ENCODE results near the gene PLA2G2D.

PLA2G2D gene

DNA sequence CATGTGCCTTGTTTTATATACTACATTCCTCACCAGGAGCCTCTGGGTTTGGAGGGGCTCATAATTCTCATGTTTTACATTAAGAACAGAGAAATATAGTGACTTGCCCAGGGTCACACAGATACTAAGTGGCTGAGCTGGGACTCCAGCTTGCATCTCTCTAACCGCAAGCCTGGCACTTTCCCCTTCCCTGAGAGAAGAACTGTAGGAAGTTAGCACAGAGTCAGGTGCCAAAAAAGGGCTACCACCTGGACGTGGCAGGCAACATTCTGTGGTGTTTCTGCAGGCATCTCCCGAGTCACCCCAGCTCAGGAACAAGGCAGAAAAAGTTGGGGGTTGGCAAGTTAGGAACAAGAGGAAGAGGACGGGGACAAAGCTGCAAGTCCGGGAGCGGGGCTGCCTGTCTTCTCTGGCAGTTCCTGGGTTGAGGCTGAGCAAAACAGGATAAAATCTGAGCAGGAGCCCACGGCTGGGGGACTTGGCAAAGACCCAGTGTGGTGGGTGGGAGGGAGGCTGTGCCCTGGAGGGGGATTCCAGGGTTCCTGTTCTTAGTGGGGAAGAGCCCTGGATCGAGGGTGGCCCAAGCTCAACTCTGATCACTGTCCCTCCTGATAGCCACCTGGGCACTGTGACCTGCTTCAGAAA, 39.6 kb downstream of the PLA2G2D start:
- TF ChIP-seq, protein P1, sequence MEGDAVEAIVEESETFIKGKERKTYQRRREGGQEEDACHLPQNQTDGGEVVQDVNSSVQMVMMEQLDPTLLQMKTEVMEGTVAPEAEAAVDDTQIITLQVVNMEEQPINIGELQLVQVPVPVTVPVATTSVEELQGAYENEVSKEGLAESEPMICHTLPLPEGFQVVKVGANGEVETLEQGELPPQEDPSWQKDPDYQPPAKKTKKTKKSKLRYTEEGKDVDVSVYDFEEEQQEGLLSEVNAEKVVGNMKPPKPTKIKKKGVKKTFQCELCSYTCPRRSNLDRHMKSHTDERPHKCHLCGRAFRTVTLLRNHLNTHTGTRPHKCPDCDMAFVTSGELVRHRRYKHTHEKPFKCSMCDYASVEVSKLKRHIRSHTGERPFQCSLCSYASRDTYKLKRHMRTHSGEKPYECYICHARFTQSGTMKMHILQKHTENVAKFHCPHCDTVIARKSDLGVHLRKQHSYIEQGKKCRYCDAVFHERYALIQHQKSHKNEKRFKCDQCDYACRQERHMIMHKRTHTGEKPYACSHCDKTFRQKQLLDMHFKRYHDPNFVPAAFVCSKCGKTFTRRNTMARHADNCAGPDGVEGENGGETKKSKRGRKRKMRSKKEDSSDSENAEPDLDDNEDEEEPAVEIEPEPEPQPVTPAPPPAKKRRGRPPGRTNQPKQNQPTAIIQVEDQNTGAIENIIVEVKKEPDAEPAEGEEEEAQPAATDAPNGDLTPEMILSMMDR (conservative IDR thresholded peaks at IDR 0.05; ENCODE audit: low read length), result no peak
- no peak for DNase-seq (ENCODE audit: low read depth)
- H3K4me3 ChIP-seq (ENCODE audit: low read length), result no peak overlapping the region

DNA sequence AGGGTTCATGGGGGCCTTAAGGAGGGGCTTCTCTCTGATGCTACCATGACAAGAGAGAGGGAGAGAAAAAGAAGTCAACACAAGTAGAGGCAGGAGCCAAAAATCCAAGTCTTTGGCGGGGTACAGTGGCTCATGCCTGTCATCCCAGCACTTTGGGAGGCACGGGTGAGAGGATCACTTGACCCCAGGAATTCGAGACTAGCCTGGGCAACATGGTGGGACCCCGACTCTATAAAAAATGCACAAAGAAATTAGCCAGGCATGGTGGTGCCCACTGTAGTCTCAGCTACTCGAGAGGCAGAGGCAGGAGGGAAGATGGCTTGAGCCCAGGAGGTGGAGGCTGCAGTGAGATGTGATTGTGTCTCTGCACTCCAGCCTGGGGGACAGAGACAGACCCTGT, 40.6 kb downstream of the PLA2G2D start:
- H3K4me3 ChIP-seq (ENCODE audit: low read length), result no peak overlapping the region
- TF ChIP-seq, protein P1 (conservative IDR thresholded peaks at IDR 0.05; ENCODE audit: low read length), result no peak
- DNase-seq (ENCODE audit: low read depth), result no peak

DNA sequence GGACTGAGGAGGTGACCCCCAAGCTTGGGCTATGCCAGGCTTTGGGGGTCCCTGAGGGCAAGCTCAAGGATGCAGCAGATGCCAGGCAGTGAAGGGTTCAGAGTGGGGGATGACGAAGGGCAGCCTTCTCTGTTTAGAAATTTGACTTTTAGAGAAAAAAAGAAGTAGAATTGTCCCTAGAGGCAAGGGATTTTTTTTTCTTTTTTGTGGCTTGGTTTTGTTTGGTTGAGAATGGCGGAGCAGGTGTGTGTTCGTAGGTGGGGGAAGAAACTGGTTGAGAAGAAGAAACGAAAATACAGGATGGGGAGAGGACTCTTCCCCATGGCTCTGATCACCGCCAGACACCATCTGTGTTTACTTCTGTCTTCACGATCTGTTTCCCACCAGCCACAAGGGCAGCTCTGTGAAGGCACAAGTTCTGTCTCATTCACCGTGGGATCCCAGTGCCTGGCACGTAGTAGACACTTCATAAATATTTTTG, 41.1 kb downstream of the PLA2G2D start:
- no peak for DNase-seq (ENCODE audit: low read depth)
- TF ChIP-seq, protein P1 (conservative IDR thresholded peaks at IDR 0.05; ENCODE audit: low read length), result no peak
- no peak overlapping the region for H3K4me3 ChIP-seq (ENCODE audit: low read length)

DNA sequence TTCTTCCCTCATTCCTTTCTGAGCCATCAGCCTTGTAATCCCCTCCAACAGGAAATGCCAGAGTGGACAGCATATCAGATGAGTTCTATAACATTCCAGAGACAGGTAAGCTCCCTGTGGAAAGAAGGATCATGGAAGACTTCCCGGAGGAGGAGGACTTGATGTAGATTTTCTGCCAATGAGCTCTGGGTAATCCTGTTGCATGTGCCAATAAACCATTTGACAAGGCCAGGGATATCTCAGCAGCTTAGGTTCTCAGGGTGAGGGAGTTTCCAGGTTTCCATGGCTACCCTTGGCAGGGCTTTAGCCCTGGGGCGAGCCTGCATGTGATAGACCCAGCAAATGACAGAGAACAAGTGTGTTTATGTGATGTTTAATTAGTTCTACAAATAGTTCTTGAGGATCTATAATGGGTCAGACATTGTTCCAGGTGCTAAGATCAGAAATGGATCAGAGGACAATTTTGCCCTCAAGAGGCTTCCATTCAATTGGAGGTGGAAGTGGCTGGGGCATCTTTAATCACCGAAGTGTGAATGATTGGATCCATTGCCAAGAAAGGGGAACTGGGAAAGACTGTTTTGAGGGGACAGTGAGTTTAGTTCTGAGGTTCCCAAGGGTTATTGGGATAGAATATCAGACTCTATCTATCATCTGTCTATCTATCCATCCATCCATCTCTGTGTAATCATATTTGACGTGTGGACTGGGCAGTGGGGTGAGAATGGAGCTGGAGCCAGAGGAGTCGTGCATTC, 42.5 kb downstream of the PLA2G2D start:
- DNase-seq (ENCODE audit: low read depth), result no peak
- H3K4me3 ChIP-seq (ENCODE audit: low read length), result no peak overlapping the region
- TF ChIP-seq, protein P1 (conservative IDR thresholded peaks at IDR 0.05; ENCODE audit: low read length), result no peak

DNA sequence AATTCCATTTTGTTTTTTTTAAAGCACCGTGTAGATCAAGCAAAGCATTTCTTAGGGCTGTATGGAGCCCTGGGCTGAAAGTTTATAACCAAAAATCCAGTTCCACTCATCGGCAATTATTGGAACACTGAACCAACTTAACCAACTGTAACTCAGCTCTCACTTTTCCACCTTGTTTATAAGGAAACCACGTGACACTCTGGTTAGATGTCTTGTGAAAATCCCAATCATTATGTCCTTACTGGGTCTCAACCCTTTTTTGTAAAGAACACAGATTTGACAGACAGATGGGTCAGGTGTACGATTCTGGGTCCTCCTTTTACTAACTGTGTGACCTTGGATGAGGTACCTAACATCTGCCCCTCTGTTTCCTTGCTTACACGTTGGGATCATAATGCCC, 43.1 kb downstream of the PLA2G2D start:
- DNase-seq (ENCODE audit: low read depth), result no peak
- H3K4me3 ChIP-seq (ENCODE audit: low read length), result no peak overlapping the region
- TF ChIP-seq, protein P1 (conservative IDR thresholded peaks at IDR 0.05; ENCODE audit: low read length), result no peak

DNA sequence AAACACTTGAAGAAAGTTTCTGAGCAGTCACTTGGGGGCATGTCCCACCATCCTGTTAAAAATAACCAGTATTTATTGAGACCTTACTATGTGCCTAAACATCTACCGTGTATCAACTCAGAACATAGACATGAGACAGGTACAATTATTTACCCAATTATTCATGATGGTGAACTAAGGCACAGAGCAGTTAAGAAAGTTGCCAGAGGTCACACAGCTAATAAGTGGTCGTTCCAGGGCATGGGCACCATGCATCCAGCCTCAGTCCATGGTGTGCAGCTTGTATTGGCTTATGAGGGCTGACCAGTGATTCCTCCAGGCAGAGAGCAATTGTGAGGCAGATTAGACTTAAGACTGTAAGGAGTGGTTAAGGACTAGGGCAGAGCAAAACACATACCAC, 44.0 kb downstream of the PLA2G2D start:
- DNase-seq (ENCODE audit: low read depth), result no peak
- TF ChIP-seq, protein P1 (conservative IDR thresholded peaks at IDR 0.05; ENCODE audit: low read length), result no peak
- no peak overlapping the region for H3K4me3 ChIP-seq (ENCODE audit: low read length)

DNA sequence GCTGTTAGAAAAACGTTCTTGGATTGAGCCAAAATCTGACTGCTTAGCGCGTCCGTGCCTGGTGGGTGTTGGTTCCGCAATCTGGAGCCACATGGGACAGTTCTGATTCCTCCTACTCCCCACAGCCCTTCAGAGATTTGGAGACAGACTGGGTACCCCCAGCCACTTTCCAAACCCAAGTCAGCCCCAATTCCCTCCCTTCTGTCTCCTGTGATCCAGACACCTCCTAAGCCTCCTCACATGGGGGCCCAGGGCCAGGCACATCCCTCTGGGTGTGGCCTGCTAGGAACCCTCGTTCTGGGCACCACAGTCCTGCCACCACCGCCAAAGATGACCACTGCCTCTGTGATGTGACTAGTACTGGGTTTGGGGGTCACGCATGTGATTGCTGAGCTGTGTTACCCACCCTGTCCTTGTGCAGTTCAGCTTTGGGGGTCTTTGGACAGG, 44.6 kb downstream of the PLA2G2D start:
- TF ChIP-seq, protein P1 (conservative IDR thresholded peaks at IDR 0.05; ENCODE audit: low read length), result no peak
- no peak overlapping the region for H3K4me3 ChIP-seq (ENCODE audit: low read length)
- DNase-seq (ENCODE audit: low read depth), result peak; percentile 57
